Right atrium auricular region (tissue), 2 donors: ENCODE results near the gene ATP13A2. TPM values are rescaled to one million over a fixed set of nuclear protein-coding genes. Genes with fewer than 3 reads are reported as not detected.

Experiments
- DNase-seq: peaks from one replicate; pipeline ENCODE4 v3.0.0-alpha.2; 2019; ENCODE audit warnings: low spot score
- H3K27ac ChIP-seq, 2 donors: fragments of 200-600 bp; sonication (generic); 1 replicate in 1 of 2; 2 replicates in 1 of 2; pipeline ENCODE4 v1.5.1; 2016 to 2019
- H3K27me3 ChIP-seq, 2 donors: fragments of 200-600 bp; sonication (generic); one replicate each; pipeline versions ENCODE4 v1.5.1 to v1.6.0; 2017 to 2019
- H3K36me3 ChIP-seq: fragments of 200-600 bp; sonication (generic); one replicate; pipeline ENCODE4 v1.5.1; 2016
- H3K4me1 ChIP-seq, 2 donors: fragments of 200-600 bp; sonication (generic); one replicate each; pipeline versions ENCODE4 v1.5.1 to v1.6.0; 2017 to 2019
- H3K4me3 ChIP-seq, 2 donors: fragments of 200-600 bp; sonication (generic); 1 replicate in 1 of 2; 2 replicates in 1 of 2; pipeline ENCODE4 v1.5.1; 2017 to 2019; ENCODE audit warnings: mild to moderate bottlenecking in 1 of 2, moderate library complexity in 1 of 2
- H3K9me3 ChIP-seq, 2 donors: fragments of 200-600 bp; sonication (generic); one replicate each; pipeline ENCODE4 v1.5.1; 2019
- total RNA-seq, 2 donors: library from RNA; depleted of rRNA; stranded (reverse); fragments of >200 nt; gene quantifications; one replicate each; pipeline ENCODE4 v1.1.0, GENCODE V29; 2016
- TF ChIP-seq, protein P1 (sequence below), 2 donors: fragments of 200-600 bp; sonication (generic); IDR thresholded peaks; one replicate each; pipeline ENCODE4 v1.5.1; 2019; ENCODE audit warnings: antibody characterized with exemption in 2 of 2

The ATP13A2 gene
- total RNA-seq, 2 donors from 2014 or later: 13.6 to 24.2 TPM

- H3K4me3 ChIP-seq: no peak overlapping the region
- no peak overlapping the region for H3K27ac ChIP-seq
- no peaks in the 10 kb centered on the region for H3K4me1 ChIP-seq
- DNase-seq: no peak
- TF ChIP-seq, protein P1, sequence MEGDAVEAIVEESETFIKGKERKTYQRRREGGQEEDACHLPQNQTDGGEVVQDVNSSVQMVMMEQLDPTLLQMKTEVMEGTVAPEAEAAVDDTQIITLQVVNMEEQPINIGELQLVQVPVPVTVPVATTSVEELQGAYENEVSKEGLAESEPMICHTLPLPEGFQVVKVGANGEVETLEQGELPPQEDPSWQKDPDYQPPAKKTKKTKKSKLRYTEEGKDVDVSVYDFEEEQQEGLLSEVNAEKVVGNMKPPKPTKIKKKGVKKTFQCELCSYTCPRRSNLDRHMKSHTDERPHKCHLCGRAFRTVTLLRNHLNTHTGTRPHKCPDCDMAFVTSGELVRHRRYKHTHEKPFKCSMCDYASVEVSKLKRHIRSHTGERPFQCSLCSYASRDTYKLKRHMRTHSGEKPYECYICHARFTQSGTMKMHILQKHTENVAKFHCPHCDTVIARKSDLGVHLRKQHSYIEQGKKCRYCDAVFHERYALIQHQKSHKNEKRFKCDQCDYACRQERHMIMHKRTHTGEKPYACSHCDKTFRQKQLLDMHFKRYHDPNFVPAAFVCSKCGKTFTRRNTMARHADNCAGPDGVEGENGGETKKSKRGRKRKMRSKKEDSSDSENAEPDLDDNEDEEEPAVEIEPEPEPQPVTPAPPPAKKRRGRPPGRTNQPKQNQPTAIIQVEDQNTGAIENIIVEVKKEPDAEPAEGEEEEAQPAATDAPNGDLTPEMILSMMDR (IDR thresholded peaks at IDR 0.05): no peak
- no peaks in the 10 kb centered on the region for H3K9me3 ChIP-seq
- H3K36me3 ChIP-seq: peaks cover 39% of the 10 kb centered on the region
- H3K27me3 ChIP-seq: no peaks in the 10 kb centered on the region
Observed at GRCh38 chr1:16991571-16991970, 20.2 kb downstream of the ATP13A2 start.

- peaks cover 0 to 3% of the 10 kb centered on the region in 2 donors for H3K4me1 ChIP-seq
- peaks cover 32% of the 10 kb centered on the region for H3K36me3 ChIP-seq
- no peak overlapping the region for H3K4me3 ChIP-seq
- H3K27me3 ChIP-seq: no peaks in the 10 kb centered on the region
- TF ChIP-seq, protein P1 (IDR thresholded peaks at IDR 0.05): no peak
- no peak for DNase-seq
- no peak overlapping the region for H3K27ac ChIP-seq
- no peaks in the 10 kb centered on the region for H3K9me3 ChIP-seq
Observed at GRCh38 chr1:16989676-16990391, 21.9 kb downstream of the ATP13A2 start.

DNA sequence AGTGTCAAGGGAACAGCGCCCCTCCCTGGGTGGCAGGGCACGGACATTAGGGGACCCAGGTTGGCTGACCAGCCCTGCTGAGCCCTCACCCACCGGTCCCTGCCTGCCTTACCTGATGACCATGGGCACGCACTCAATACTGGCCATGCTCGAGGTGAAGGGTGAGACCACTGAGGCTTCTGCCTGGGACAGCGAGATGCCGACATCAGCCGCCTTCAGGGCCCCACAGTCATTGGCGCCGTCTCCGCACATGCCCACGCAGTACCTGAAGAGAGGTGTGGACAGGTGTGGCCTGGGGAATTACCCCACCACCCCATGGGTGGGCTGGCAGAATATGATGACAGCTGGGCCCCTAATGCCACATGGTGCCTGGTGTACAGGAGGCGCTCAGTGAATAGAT, 23.5 kb downstream of the ATP13A2 start:
- Histone ChIP-seq H3K27ac (no peak overlapping the region), H3K9me3 (no peaks in the 10 kb centered on the region), H3K27me3 (no peaks in the 10 kb centered on the region), H3K36me3 (peaks cover 32% of the 10 kb centered on the region), H3K4me3 (no peak overlapping the region), H3K4me1 (peaks cover 0 to 9% of the 10 kb centered on the region in 2 donors)
- no peak for DNase-seq
- TF ChIP-seq, protein P1 (IDR thresholded peaks at IDR 0.05): no peak

DNA sequence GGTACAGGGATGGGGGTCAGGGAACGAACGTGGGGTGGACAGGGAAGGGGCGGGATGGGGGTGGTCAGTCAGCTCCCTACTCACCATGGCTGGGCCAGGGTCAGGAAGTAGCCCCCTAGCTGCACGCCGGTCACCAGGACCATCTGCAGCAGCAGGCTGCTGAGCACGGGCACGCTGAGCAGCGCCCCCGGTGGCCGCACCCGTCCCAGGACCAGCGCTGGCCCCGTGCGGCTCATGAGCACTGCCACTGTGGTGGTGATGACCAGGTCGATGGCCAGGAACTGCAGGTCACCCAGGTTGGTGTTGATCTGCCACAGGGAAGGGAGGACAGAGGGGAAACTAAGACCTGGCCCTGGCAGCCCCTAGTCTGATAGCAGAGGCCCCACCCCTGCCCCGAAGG, 24.8 kb downstream of the ATP13A2 start:
- H3K36me3 ChIP-seq: peaks cover 32% of the 10 kb centered on the region
- no peaks in the 10 kb centered on the region for H3K9me3 ChIP-seq
- H3K4me3 ChIP-seq: no peak overlapping the region
- H3K27ac ChIP-seq: no peak overlapping the region
- TF ChIP-seq, protein P1 (IDR thresholded peaks at IDR 0.05): peak in 1 of 2 donors; percentile 19
- no peaks in the 10 kb centered on the region for H3K27me3 ChIP-seq
- peaks cover 0 to 9% of the 10 kb centered on the region in 2 donors for H3K4me1 ChIP-seq
- DNase-seq: no peak

GRCh38 chr1:16986560-16986959, 25.2 kb downstream of the ATP13A2 start:
- Histone ChIP-seq H3K4me3 (no peak overlapping the region), H3K36me3 (peaks cover 32% of the 10 kb centered on the region), H3K4me1 (peaks cover 0 to 9% of the 10 kb centered on the region in 2 donors), H3K9me3 (no peaks in the 10 kb centered on the region), H3K27me3 (no peaks in the 10 kb centered on the region), H3K27ac (no peak overlapping the region)
- TF ChIP-seq, protein P1 (IDR thresholded peaks at IDR 0.05): no peak
- no peak for DNase-seq

GRCh38 chr1:16986113-16986512, 25.6 kb downstream of the ATP13A2 start:
- H3K4me1 ChIP-seq: peaks cover 0 to 9% of the 10 kb centered on the region in 2 donors
- no peak overlapping the region for H3K4me3 ChIP-seq
- H3K27ac ChIP-seq: no peak overlapping the region
- H3K36me3 ChIP-seq: peaks cover 32% of the 10 kb centered on the region
- TF ChIP-seq, protein P1 (IDR thresholded peaks at IDR 0.05): no peak
- H3K9me3 ChIP-seq: no peaks in the 10 kb centered on the region
- no peak for DNase-seq
- no peaks in the 10 kb centered on the region for H3K27me3 ChIP-seq
